Ishikawa (cell line): ENCODE results near the gene CDIP1.

Experiments used
- CEBPB ChIP-seq: IDR thresholded peaks from 2 replicates; pipeline ENCODE4 v1.6.1; 2012
- CREB1 ChIP-seq: IDR thresholded peaks from 2 replicates; pipeline ENCODE4 v1.6.1; 2012; ENCODE audit warnings: low read depth
- EGR1 ChIP-seq: IDR thresholded peaks from 2 replicates; pipeline ENCODE4 v1.6.1; 2012
- EP300 ChIP-seq: IDR thresholded peaks from 2 replicates; pipeline ENCODE4 v1.6.1; 2012; ENCODE audit warnings: borderline replicate concordance
- FOXM1 ChIP-seq: IDR thresholded peaks from 2 replicates; pipeline ENCODE4 v1.6.1; 2012; ENCODE audit warnings: low read depth, borderline replicate concordance
- NFIC ChIP-seq: IDR thresholded peaks from 2 replicates; pipeline ENCODE4 v1.6.1; 2012
- RAD21 ChIP-seq: IDR thresholded peaks from 2 replicates; pipeline ENCODE4 v1.6.1; 2012; ENCODE audit warnings: low read depth
- TAF1 ChIP-seq: IDR thresholded peaks from 2 replicates; pipeline ENCODE4 v1.6.1; 2012; ENCODE audit warnings: low read depth, mild to moderate bottlenecking
- TCF12 ChIP-seq: IDR thresholded peaks from 2 replicates; pipeline ENCODE4 v1.6.1; 2012; ENCODE audit warnings: low read depth
- TEAD4 ChIP-seq: IDR thresholded peaks from 2 replicates; pipeline ENCODE4 v1.6.1; 2012
- YY1 ChIP-seq: IDR thresholded peaks from 2 replicates; pipeline ENCODE4 v1.6.1; 2012; ENCODE audit warnings: low read depth
- ZBTB7A ChIP-seq: IDR thresholded peaks from 2 replicates; pipeline ENCODE4 v1.6.1; 2012; ENCODE audit warnings: low read depth
- TF ChIP-seq, protein P1 (sequence below): IDR thresholded peaks from 2 replicates; pipeline ENCODE4 v1.6.1; 2012
- TF ChIP-seq, protein P2 (sequence below): IDR thresholded peaks from 2 replicates; pipeline ENCODE4 v1.6.1; 2012
- TF ChIP-seq, protein P3 (sequence below): IDR thresholded peaks from 2 replicates; pipeline ENCODE4 v1.6.1; 2012; ENCODE audit warnings: low read depth, mild to moderate bottlenecking

CDIP1 gene

DNA sequence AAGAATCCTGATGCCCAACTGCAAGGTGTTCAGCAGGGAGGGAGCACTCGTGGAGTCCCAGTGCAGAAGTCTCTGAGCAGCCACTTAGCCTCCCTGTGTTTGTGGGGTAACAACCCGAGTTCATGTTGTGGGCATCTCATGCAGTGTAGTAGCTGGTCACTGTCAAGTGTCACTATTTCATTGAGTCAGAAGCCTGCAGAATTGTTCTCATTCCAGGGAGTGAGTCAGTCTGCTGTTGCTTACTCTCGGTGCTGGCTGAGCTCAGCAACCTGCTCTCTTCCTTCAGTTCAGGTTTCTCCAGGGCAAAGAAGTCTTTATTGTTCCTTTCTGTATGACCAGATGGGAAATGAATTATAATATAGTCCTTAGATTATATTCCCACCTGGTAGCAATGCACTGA, 38.3 kb downstream of the CDIP1 start:
- TF ChIP-seq TAF1 (no peak), TEAD4 (peak; percentile 74)

DNA sequence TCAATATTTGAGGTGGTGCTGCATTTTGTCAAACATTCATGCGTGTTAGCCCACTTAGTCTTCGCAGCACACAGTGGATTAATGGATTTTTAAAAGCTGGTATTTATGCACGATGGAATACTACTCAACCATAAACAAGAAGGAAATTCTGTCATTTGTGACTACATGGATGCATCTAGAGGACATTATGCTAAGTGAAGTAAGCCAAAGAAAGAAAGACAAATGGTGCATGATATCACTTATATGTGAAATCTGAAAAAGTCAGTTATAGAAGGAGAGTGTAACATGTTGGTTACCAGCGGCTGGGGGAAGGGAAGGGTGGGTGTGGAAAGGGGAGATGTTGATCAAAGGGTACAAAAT, 39.4 kb downstream of the CDIP1 start:
- TF ChIP-seq TCF12 (no peak), YY1 (no peak), FOXM1 (no peak), CREB1 (no peak), ZBTB7A (no peak), RAD21 (no peak), NFIC (no peak), TAF1 (no peak), CEBPB (no peak), TEAD4 (no peak), EGR1 (no peak)
- TF ChIP-seq, protein P1, sequence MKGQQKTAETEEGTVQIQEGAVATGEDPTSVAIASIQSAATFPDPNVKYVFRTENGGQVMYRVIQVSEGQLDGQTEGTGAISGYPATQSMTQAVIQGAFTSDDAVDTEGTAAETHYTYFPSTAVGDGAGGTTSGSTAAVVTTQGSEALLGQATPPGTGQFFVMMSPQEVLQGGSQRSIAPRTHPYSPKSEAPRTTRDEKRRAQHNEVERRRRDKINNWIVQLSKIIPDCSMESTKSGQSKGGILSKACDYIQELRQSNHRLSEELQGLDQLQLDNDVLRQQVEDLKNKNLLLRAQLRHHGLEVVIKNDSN, result no peak
- TF ChIP-seq, protein P2, sequence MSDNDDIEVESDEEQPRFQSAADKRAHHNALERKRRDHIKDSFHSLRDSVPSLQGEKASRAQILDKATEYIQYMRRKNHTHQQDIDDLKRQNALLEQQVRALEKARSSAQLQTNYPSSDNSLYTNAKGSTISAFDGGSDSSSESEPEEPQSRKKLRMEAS, result no peak
- TF ChIP-seq, protein P3, sequence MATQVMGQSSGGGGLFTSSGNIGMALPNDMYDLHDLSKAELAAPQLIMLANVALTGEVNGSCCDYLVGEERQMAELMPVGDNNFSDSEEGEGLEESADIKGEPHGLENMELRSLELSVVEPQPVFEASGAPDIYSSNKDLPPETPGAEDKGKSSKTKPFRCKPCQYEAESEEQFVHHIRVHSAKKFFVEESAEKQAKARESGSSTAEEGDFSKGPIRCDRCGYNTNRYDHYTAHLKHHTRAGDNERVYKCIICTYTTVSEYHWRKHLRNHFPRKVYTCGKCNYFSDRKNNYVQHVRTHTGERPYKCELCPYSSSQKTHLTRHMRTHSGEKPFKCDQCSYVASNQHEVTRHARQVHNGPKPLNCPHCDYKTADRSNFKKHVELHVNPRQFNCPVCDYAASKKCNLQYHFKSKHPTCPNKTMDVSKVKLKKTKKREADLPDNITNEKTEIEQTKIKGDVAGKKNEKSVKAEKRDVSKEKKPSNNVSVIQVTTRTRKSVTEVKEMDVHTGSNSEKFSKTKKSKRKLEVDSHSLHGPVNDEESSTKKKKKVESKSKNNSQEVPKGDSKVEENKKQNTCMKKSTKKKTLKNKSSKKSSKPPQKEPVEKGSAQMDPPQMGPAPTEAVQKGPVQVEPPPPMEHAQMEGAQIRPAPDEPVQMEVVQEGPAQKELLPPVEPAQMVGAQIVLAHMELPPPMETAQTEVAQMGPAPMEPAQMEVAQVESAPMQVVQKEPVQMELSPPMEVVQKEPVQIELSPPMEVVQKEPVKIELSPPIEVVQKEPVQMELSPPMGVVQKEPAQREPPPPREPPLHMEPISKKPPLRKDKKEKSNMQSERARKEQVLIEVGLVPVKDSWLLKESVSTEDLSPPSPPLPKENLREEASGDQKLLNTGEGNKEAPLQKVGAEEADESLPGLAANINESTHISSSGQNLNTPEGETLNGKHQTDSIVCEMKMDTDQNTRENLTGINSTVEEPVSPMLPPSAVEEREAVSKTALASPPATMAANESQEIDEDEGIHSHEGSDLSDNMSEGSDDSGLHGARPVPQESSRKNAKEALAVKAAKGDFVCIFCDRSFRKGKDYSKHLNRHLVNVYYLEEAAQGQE, result no peak

DNA sequence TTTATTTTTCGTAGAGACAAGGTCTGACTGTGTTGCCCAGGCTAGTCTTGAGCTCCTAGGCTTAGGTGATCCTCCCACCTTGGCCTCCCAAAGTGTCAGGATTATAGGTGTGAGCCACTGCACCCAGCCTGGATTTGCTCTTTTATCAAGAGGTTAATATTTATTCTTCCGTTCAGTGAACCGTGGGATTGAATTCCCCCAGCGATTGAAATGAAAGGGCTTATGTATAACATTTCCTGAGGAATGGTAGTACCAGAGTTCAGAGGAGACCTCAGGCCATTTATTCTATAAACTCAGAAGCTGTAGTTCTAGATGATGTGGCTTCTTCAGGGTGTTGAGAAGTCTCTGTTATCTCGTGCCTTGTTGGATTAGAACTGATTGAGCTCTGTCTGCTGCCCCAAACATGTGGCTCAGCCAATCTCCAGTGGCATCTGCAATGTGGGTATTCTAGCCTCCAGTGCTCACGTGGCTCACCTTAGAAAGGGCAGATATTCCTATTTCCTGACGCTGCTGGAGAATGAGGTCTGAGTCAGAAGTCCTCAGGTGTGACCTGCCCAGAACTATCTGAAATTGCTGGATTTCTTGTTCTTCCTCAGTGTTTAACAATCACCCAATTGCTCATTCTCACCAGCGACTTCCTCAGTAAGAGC, 39.9 kb downstream of the CDIP1 start:
- TF ChIP-seq, protein P2, result no peak
- TF ChIP-seq TAF1, result no peak
- TF ChIP-seq RAD21, result no peak
- TF ChIP-seq EGR1, result no peak
- no peak for TF ChIP-seq TCF12
- TF ChIP-seq, protein P3, result no peak
- TF ChIP-seq, protein P1, result no peak
- TF ChIP-seq CREB1, result no peak
- TF ChIP-seq TEAD4, result no peak
- TF ChIP-seq ZBTB7A, result no peak
- no peak for TF ChIP-seq CEBPB
- TF ChIP-seq YY1, result no peak
- TF ChIP-seq EP300, result no peak
- TF ChIP-seq FOXM1, result no peak
- TF ChIP-seq NFIC, result no peak

DNA sequence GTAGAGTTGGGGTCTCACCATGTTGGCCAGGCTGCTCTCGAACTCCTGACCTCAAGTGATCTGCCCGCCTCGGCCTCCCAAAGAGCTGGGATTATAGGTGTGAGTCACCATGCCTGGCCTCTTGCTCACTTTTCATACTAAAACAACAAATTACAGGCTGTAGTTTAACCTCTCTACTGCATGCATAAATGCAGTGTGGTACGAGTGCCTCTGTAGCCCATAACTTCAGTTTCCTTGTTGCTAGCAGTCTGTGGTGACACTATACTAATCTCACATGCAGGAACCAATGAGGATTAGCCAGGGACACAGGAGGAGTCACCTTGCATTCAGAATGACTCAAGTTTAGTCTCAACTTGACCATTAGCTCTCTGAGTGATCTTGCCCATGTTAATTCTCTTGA, 42.3 kb downstream of the CDIP1 start:
- TF ChIP-seq NFIC (no peak), EP300 (no peak), YY1 (no peak), TAF1 (no peak), TCF12 (no peak), EGR1 (no peak), CREB1 (no peak), TEAD4 (no peak), FOXM1 (no peak), RAD21 (no peak), ZBTB7A (no peak), CEBPB (no peak)
- TF ChIP-seq, protein P3, result no peak
- TF ChIP-seq, protein P2, result no peak
- TF ChIP-seq, protein P1, result no peak
